Measurements from ENCODE around the gene MYZAP.

- TF ChIP-seq CTCF (IDR thresholded peaks at IDR 0.05) (peak; percentile 71), ZFX (IDR thresholded peaks at IDR 0.05; ENCODE audit: borderline replicate concordance) (no peak)
Measured at GRCh38 chr15:57667171-57667849, 75.6 kb downstream of the MYZAP start.

Data from 22Rv1 (cell line).